Measurements from ENCODE around the gene CISH.

Gene CISH

GRCh38 chr3:50650018-50650417 is 38.4 kb upstream of the CISH start:
- no peak for TF ChIP-seq ZNF565 (CRISPR knock-in tag; conservative IDR thresholded peaks at IDR 0.05; ENCODE audit: low read depth)
- no peak for TF ChIP-seq ZFP30 (CRISPR knock-in tag; IDR thresholded peaks at IDR 0.05)
- no peak for TF ChIP-seq ARNTL (CRISPR knock-in tag; IDR thresholded peaks at IDR 0.05; ENCODE audit: borderline replicate concordance, low read depth)
- no peak for TF ChIP-seq ZNF70 (CRISPR knock-in tag; IDR thresholded peaks at IDR 0.05)
- TF ChIP-seq ZNF8 (CRISPR knock-in tag; IDR thresholded peaks at IDR 0.05): no peak
- no peak for TF ChIP-seq OSR1 (CRISPR knock-in tag; IDR thresholded peaks at IDR 0.05)
- no peak for TF ChIP-seq TOX (CRISPR knock-in tag; IDR thresholded peaks at IDR 0.05; ENCODE audit: borderline replicate concordance)
- TF ChIP-seq ZC3H10 (CRISPR knock-in tag; IDR thresholded peaks at IDR 0.05): no peak
- no peak for TF ChIP-seq RARB (CRISPR knock-in tag; IDR thresholded peaks at IDR 0.05)
- ATAC-seq: no peak

DNA sequence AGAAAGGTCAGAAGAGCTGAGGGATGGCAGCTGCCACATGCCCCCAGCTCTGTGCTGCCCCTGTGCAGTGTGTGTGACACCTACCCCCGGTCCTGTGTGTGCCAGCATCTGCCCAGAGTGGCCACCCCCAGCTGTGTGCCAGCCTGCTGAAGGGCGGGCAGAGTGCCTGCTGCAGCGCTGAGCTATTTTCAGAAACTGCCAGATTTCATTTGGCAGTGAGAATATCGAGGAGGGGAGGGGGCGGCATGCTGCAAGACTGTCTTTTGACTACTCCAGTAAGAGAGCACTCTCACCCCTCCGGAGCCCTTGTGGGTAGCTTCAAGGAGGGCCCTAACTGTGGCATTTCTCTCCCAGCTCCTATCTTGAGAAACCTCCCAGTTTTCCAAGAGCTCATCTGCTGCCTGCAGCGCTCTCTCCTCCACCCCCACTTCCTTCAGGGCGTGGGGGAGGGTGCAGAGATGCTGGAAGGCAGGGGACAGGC is 37.9 kb upstream of the CISH start:
- no peak for ATAC-seq
- TF ChIP-seq, protein P1, sequence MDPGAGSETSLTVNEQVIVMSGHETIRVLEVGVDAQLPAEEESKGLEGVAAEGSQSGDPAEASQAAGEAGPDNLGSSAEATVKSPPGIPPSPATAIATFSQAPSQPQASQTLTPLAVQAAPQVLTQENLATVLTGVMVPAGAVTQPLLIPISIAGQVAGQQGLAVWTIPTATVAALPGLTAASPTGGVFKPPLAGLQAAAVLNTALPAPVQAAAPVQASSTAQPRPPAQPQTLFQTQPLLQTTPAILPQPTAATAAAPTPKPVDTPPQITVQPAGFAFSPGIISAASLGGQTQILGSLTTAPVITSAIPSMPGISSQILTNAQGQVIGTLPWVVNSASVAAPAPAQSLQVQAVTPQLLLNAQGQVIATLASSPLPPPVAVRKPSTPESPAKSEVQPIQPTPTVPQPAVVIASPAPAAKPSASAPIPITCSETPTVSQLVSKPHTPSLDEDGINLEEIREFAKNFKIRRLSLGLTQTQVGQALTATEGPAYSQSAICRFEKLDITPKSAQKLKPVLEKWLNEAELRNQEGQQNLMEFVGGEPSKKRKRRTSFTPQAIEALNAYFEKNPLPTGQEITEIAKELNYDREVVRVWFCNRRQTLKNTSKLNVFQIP (CRISPR knock-in tag; IDR thresholded peaks at IDR 0.05; ENCODE audit: borderline replicate concordance, low read depth): no peak
- TF ChIP-seq RARB (CRISPR knock-in tag; IDR thresholded peaks at IDR 0.05): no peak
- TF ChIP-seq ARNTL (CRISPR knock-in tag; IDR thresholded peaks at IDR 0.05; ENCODE audit: borderline replicate concordance, low read depth): no peak
- TF ChIP-seq ESRRG (CRISPR knock-in tag; IDR thresholded peaks at IDR 0.05): no peak
- TF ChIP-seq ZNF8 (CRISPR knock-in tag; IDR thresholded peaks at IDR 0.05): no peak
- no peak for TF ChIP-seq ZNF70 (CRISPR knock-in tag; IDR thresholded peaks at IDR 0.05)
- no peak for TF ChIP-seq BACH2 (CRISPR knock-in tag; IDR thresholded peaks at IDR 0.05; ENCODE audit: borderline replicate concordance)

DNA sequence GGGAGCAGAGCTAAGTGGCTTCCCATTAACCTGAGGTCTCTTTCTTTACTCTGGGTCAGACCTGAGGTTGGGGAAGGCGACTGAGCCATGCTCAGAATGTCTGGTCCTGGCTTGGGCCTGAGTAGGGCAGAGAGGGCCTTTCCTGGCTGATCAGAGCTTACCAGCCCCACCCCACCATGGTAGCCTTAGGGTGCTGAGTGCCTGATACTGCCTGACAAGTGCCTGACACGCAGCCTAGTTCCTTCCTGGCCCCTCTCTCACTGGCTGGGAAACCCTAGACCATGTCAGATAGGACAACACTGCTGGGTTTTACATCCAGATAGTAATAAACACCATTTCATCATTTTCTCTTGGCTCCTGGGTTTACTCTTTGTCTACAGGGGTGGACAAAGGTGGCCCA is 37.4 kb upstream of the CISH start:
- no peak; the same call in 2 of the 3 replicates for ATAC-seq
- TF ChIP-seq CREB5 (CRISPR knock-in tag; IDR thresholded peaks at IDR 0.05; ENCODE audit: low read depth): no peak
- TF ChIP-seq SNAI2 (CRISPR knock-in tag; IDR thresholded peaks at IDR 0.05): no peak
- TF ChIP-seq ESRRG (CRISPR knock-in tag; IDR thresholded peaks at IDR 0.05): no peak
- TF ChIP-seq ZFP3 (CRISPR knock-in tag; IDR thresholded peaks at IDR 0.05): no peak
- no peak for TF ChIP-seq GLIS3 (CRISPR knock-in tag; IDR thresholded peaks at IDR 0.05)
- no peak for TF ChIP-seq ZC3H10 (CRISPR knock-in tag; IDR thresholded peaks at IDR 0.05)
- TF ChIP-seq ZFP30 (CRISPR knock-in tag; IDR thresholded peaks at IDR 0.05): no peak
- no peak for TF ChIP-seq TOX (CRISPR knock-in tag; IDR thresholded peaks at IDR 0.05; ENCODE audit: borderline replicate concordance)
- no peak for TF ChIP-seq ZNF565 (CRISPR knock-in tag; conservative IDR thresholded peaks at IDR 0.05; ENCODE audit: low read depth)
- no peak for TF ChIP-seq BACH2 (CRISPR knock-in tag; IDR thresholded peaks at IDR 0.05; ENCODE audit: borderline replicate concordance)
- TF ChIP-seq OSR1 (CRISPR knock-in tag; IDR thresholded peaks at IDR 0.05): no peak
- TF ChIP-seq ZNF70 (CRISPR knock-in tag; IDR thresholded peaks at IDR 0.05): no peak
- TF ChIP-seq, protein P2, sequence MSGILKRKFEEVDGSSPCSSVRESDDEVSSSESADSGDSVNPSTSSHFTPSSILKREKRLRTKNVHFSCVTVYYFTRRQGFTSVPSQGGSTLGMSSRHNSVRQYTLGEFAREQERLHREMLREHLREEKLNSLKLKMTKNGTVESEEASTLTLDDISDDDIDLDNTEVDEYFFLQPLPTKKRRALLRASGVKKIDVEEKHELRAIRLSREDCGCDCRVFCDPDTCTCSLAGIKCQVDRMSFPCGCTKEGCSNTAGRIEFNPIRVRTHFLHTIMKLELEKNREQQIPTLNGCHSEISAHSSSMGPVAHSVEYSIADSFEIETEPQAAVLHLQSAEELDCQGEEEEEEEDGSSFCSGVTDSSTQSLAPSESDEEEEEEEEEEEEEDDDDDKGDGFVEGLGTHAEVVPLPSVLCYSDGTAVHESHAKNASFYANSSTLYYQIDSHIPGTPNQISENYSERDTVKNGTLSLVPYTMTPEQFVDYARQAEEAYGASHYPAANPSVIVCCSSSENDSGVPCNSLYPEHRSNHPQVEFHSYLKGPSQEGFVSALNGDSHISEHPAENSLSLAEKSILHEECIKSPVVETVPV (CRISPR knock-in tag; IDR thresholded peaks at IDR 0.05): no peak
- TF ChIP-seq, protein P3, sequence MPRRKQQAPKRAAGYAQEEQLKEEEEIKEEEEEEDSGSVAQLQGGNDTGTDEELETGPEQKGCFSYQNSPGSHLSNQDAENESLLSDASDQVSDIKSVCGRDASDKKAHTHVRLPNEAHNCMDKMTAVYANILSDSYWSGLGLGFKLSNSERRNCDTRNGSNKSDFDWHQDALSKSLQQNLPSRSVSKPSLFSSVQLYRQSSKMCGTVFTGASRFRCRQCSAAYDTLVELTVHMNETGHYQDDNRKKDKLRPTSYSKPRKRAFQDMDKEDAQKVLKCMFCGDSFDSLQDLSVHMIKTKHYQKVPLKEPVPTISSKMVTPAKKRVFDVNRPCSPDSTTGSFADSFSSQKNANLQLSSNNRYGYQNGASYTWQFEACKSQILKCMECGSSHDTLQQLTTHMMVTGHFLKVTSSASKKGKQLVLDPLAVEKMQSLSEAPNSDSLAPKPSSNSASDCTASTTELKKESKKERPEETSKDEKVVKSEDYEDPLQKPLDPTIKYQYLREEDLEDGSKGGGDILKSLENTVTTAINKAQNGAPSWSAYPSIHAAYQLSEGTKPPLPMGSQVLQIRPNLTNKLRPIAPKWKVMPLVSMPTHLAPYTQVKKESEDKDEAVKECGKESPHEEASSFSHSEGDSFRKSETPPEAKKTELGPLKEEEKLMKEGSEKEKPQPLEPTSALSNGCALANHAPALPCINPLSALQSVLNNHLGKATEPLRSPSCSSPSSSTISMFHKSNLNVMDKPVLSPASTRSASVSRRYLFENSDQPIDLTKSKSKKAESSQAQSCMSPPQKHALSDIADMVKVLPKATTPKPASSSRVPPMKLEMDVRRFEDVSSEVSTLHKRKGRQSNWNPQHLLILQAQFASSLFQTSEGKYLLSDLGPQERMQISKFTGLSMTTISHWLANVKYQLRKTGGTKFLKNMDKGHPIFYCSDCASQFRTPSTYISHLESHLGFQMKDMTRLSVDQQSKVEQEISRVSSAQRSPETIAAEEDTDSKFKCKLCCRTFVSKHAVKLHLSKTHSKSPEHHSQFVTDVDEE (CRISPR knock-in tag; IDR thresholded peaks at IDR 0.05): no peak
- no peak for TF ChIP-seq ISL1 (CRISPR knock-in tag; IDR thresholded peaks at IDR 0.05)
- no peak for TF ChIP-seq ZNF8 (CRISPR knock-in tag; IDR thresholded peaks at IDR 0.05)
- no peak for TF ChIP-seq PPARA (CRISPR knock-in tag; IDR thresholded peaks at IDR 0.05; ENCODE audit: borderline replicate concordance)

- TF ChIP-seq ZNF70 (CRISPR knock-in tag; IDR thresholded peaks at IDR 0.05) (peak; percentile 29; the same call in 1 of the 2 replicates), OSR1 (CRISPR knock-in tag; IDR thresholded peaks at IDR 0.05) (no peak), ISL1 (CRISPR knock-in tag; IDR thresholded peaks at IDR 0.05) (no peak), CSDC2 (CRISPR knock-in tag; IDR thresholded peaks at IDR 0.05) (no peak)
- no peak; the same call in 2 of the 3 replicates for ATAC-seq
These were observed 36.7 kb upstream of the CISH start for GRCh38 chr3:50648313-50648712.
